ENCODE results near the gene LHPP.

Gene LHPP

GRCh38 chr10:124448696-124449169, 12.9 kb upstream of the LHPP start:
- DNase-seq, result no peak

GRCh38 chr10:124449170-124450011, 12.2 kb upstream of the LHPP start:
- no peak for DNase-seq

GRCh38 chr10:124450012-124450782, 11.4 kb upstream of the LHPP start, which contains the start of gene NKX1-2:
Gene NKX1-2, minus strand, starts transcription at chr10:124450035. Its CDS starts 92 bp downstream, at chr10:124449943.
- DNase-seq, result no peak

- no peak for DNase-seq
These were observed 10.9 kb upstream of the LHPP start for GRCh38 chr10:124450783-124451057.

- no peak for DNase-seq
These were observed 10.3 kb upstream of the LHPP start for GRCh38 chr10:124451276-124451675.

GRCh38 chr10:124453960-124454610, 7.5 kb upstream of the LHPP start:
- no peak for DNase-seq

GRCh38 chr10:124455441-124455840, 6.2 kb upstream of the LHPP start:
- DNase-seq, result no peak

- DNase-seq, result no peak
These were observed 3.1 kb upstream of the LHPP start for GRCh38 chr10:124458473-124458872.

- no peak for DNase-seq
These were observed 2.7 kb upstream of the LHPP start for GRCh38 chr10:124458889-124459288.

- no peak for DNase-seq
These were observed 2.2 kb upstream of the LHPP start for GRCh38 chr10:124459395-124459794.

GRCh38 chr10:124460144-124460543, 1.5 kb upstream of the LHPP start:
- no peak for DNase-seq

- no peak for DNase-seq
These were observed 699 bp downstream of the LHPP start for GRCh38 chr10:124462348-124462695.

GRCh38 chr10:124464028-124464965, 2.7 kb downstream of the LHPP start:
- DNase-seq, result no peak

GRCh38 chr10:124465003-124465776, 3.6 kb downstream of the LHPP start:
- no peak for DNase-seq

- DNase-seq, result no peak
These were observed 4.3 kb downstream of the LHPP start for GRCh38 chr10:124465777-124466488.

GRCh38 chr10:124467165-124467564, 5.5 kb downstream of the LHPP start:
- no peak for DNase-seq

- no peak for DNase-seq
These were observed 7.0 kb downstream of the LHPP start for GRCh38 chr10:124468624-124469023.

- no peak for DNase-seq
These were observed 8.4 kb downstream of the LHPP start for GRCh38 chr10:124469956-124470484.

- no peak for DNase-seq
These were observed 9.2 kb downstream of the LHPP start for GRCh38 chr10:124470544-124471434.

GRCh38 chr10:124472071-124472470, 10.4 kb downstream of the LHPP start:
- no peak for DNase-seq
